ENCODE measurements around the gene HJV.

Gene HJV

DNA sequence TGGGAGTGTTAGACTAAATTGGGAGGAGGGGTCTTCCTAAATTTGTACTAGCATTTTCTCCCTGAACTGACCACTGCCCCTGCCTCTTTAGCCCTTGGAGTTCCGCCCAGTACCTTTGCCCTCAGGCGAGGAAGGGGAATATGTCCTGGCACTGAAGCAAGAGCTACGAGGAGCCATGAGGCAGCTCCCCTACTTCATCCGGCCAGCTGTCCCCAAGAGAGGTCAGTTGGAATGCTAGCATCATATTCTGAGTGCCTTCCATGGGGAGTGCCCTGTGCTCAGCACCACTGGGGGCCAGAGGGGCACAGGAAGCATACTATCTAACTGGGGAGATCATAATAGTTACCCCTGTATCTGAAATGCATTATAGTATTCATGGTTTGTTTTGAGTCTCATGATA lies 46.3 kb downstream of the HJV start:
- DNase-seq, result no peak

- DNase-seq, result no peak
These were observed 46.8 kb downstream of the HJV start for GRCh38 chr1:145974721-145975120.

DNA sequence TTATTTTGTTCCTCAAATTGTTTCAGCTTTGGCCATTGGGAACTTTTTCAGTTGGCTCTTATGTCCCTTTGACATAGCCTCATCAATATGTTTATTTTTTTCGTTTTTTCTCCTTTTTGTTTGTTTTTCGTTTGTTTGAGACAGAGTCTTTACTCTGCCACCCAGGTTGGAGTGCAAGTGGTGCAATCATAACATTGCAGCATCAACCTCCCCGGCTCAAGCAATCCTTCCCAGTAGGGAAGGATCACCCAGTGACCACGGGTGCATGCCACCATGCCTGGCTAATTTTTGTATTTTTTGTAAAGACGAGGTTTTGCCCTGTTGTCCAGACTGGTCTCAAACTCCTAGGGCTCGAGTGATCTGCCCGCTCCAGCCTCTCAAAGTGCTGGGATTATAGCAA lies 49.0 kb downstream of the HJV start:
- no peak for DNase-seq

All from activated effector memory CD4-positive, alpha-beta T cell treated with Interleukin-2 at 50 U/mL for 16 hours (primary cell).